ENCODE measurements around the gene HHIP.
"Not testable (repeated sequence)": the region's sequence is repeated elsewhere in the genome, so short reads cannot be mapped to it uniquely, and the experiment has no call there.

Gene HHIP

GRCh38 chr4:144785961-144786360 is 140.0 kb downstream of the HHIP start:
- no peak for TF ChIP-seq CTCF (IDR thresholded peaks at IDR 0.05; ENCODE audit: control extremely low read depth, extremely low read depth, low read depth, missing control alignments)
- ChIA-PET POLR2A (no interaction called here), CTCF (interaction anchor here (1.0 kb wide), 1 partner anchor 12 kb away, joined by 3 read pairs; no protein-coding TSS in a partner anchor)
- no peak for DNase-seq (ENCODE audit: extremely low spot score)

DNA sequence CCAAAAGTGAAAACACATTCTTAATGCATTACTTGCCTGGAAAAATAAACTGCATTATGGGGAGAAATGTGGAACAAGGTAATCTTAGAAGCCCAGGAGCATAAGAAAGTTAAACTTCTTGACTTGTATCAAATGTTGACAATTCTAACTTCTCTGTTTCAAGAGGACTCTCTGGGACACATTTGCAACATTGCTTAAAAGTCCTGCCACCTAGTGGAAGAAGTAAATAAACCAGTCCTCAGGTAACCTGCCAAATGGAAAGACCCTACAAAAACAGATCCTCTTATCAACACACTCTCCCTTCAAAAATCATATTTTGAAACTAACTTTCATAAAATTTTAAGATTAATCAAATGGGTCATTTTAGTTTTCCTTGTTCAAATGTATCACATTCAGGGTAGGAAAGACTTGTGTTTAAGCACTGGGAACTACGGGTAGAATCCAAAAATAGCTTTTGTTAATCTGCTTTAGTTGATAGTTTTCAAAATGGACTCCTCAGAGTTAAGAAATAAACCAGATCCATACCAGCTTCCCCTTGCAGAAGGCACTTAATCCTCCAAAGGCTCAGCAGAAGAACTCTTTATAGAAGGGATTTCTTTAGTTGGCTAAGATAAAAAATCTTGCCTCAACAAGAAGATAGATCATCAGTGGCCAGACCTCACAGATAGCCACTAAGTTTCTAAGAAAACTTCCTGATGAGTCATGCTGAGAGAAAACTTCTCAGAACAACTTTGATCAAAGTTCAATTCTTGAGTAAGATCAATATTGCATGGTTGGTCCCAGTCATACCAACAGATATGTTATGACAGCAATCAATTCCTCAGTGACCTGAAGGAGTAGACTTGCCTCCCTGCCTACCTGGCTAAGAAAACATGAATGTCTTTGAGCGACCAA is 141.7 kb downstream of the HHIP start:
- ChIA-PET CTCF (interaction anchor here (0.9 to 1.3 kb wide), 2 partner anchors 78 to 353 kb away, joined by 3 read pairs; no protein-coding TSS in a partner anchor), POLR2A (no interaction called here)
- peak; percentile 26 for DNase-seq (ENCODE audit: extremely low spot score)
- TF ChIP-seq CTCF (IDR thresholded peaks at IDR 0.05; ENCODE audit: control extremely low read depth, extremely low read depth, low read depth, missing control alignments) = peak; percentile 54

GRCh38 chr4:144788469-144788868 is 142.5 kb downstream of the HHIP start:
- DNase-seq (ENCODE audit: extremely low spot score) = no peak
- ChIA-PET POLR2A (no interaction called here), CTCF (interaction anchor here (1.3 kb wide), 1 partner anchor 77 kb away, joined by 3 read pairs; no protein-coding TSS in a partner anchor)
- no peak for TF ChIP-seq CTCF (IDR thresholded peaks at IDR 0.05; ENCODE audit: control extremely low read depth, extremely low read depth, low read depth, missing control alignments)

DNA sequence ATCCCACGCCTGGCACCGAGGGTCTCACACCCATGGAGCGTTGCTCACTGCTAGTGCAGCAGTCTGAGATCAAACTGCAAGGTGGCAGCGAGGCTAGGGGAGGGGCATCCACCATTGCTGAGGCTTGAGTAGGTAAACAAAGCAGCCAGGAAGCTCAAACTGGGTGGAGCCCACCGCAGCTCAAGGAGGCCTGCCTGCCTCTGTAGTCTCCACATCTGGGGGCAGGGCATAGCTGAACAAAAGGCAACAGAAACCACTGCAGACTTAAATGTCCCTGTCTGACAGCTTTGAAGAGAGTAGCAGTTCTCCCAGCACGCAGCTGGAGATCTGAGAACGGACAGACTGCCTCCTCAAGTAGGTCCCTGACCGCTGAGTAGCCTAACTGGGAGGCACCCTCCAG is 146.0 kb downstream of the HHIP start:
- CTCF ChIA-PET; DNase-seq (ENCODE audit: extremely low spot score); POLR2A ChIA-PET: not testable (repeated sequence)

Data from GM10248 (cell line).